Stomach (tissue), 9 donors: Measurements from ENCODE around the gene FLRT2. TPM values are rescaled to one million over a fixed set of nuclear protein-coding genes. Genes with fewer than 3 reads are reported as not detected.
A peak's percentile ranks its signal among the peaks of the same experiment; 100 is the strongest.

Experiments used
- DNase-seq, 2 donors: peaks; one replicate each; pipeline versions ENCODE4 v3.0.0 to v3.0.0-alpha.2; 2013 to 2019
- H3K27ac ChIP-seq, 5 donors: fragments of 200-600 bp in 4 of 5; sonication (generic) in 4 of 5; one replicate each; pipeline ENCODE4 v1.5.1; 2013 to 2019; ENCODE audit warnings: mild to moderate bottlenecking in 1 of 5, moderate library complexity in 1 of 5
- H3K27me3 ChIP-seq, 3 donors: fragments of 200-600 bp; sonication (generic); one replicate each; pipeline ENCODE4 v1.5.1; 2017 to 2019; ENCODE audit warnings: mixed run types in 1 of 3
- H3K36me3 ChIP-seq, 4 donors: fragments of 200-600 bp; sonication (generic); 1 replicate in 3 of 4; 2 replicates in 1 of 4; pipeline ENCODE4 v1.5.1; 2016 to 2019
- H3K4me1 ChIP-seq, 4 donors: fragments of 200-600 bp; sonication (generic); one replicate each; pipeline ENCODE4 v1.5.1; 2016 to 2019
- H3K4me3 ChIP-seq, 4 donors: fragments of 200-600 bp; sonication (generic) in 3 of 4; one replicate each; pipeline ENCODE4 v1.5.1; 2016 to 2019; ENCODE audit warnings: mild to moderate bottlenecking in 1 of 4
- H3K9me3 ChIP-seq, 4 donors: fragments of 200-600 bp; sonication (generic); one replicate each; pipeline ENCODE4 v1.5.1; 2016 to 2019
- CTCF ChIP-seq, 7 experiments: fragments of 450-650 bp in 4 of 7; fragments of 200-600 bp in 3 of 7; sonication (generic) in 3 of 7; IDR thresholded peaks; one replicate each; pipeline ENCODE4 v1.5.1; 2016 to 2019; ENCODE audit warnings: antibody characterized with exemption in 7 of 7, control low read depth in 2 of 7, mild to moderate bottlenecking in 1 of 7
- EP300 ChIP-seq: sonication (generic); formaldehyde crosslinking; IDR thresholded peaks from one replicate; pipeline ENCODE4 v1.6.1; 2017; ENCODE audit warnings: antibody characterized with exemption
- POLR2A ChIP-seq, 4 donors: fragments of 450-650 bp; IDR thresholded peaks; one replicate each; pipeline ENCODE4 v1.6.1; 2016; ENCODE audit warnings: antibody characterized with exemption in 4 of 4, control low read depth in 2 of 4, mild to moderate bottlenecking in 1 of 4, moderate library complexity in 1 of 4
- POLR2AphosphoS5 ChIP-seq, 3 donors: sonication (generic); formaldehyde crosslinking; IDR thresholded peaks; one replicate each; pipeline ENCODE4 v1.6.1; 2016; ENCODE audit warnings: antibody characterized with exemption in 3 of 3
- WGBS, 5 donors: extraction: QIAGEN DNeasy Blood & Tissue Kit in 3 of 5; methylation state at CpG; one replicate each; pipeline versions ENCODE4 v1.1.5 to v1.1.7; 2013 to 2018; 5-methylcytosine and 5-hydroxymethylcytosine counted together
- intact Hi-C: fragments of 100-400 bp; cut with DNase I; formaldehyde crosslinking; loops from one replicate; pipeline ENCODE4 v1.15.1; 2023; ENCODE audit warnings: low total_unique reads
- polyA plus RNA-seq, 3 donors: library from polyadenylated mRNA; stranded (reverse); fragments of 200-250 nt; gene quantifications; one replicate each; pipeline ENCODE4 v1.2.3, GENCODE V29; 2013
- total RNA-seq, 5 donors: library from RNA; depleted of rRNA; stranded (reverse); fragments of >200 nt; gene quantifications; one replicate each; pipeline versions ENCODE4 v1.1.0 to v1.2.3, GENCODE V29; 2014 to 2016
- donor health status: healthy with polysubstance abuse.
- donor health status: Bipolar disorder and iron deficiency.
- donor health status: healthy.

The FLRT2 gene
- total and polyA plus RNA-seq, 8 donors = 0.45 to 34.1 (median 1.2) TPM

- no peaks in the 10 kb centered on the region for H3K9me3 ChIP-seq
- H3K27me3 ChIP-seq = no peaks in the 10 kb centered on the region
- TF ChIP-seq POLR2A (IDR thresholded peaks at IDR 0.05) = no peak
- no peak for TF ChIP-seq EP300
- no peak for TF ChIP-seq CTCF (IDR thresholded peaks at IDR 0.05)
- no peak for TF ChIP-seq POLR2AphosphoS5 (IDR thresholded peaks at IDR 0.05)
- no peaks in the 10 kb centered on the region for H3K4me1 ChIP-seq
- H3K27ac ChIP-seq = no peak overlapping the region
- 27 to 58% (median 48%) methylated on average over 2 of the region's 2 CpGs for WGBS, 5 donors
- H3K4me3 ChIP-seq = no peak overlapping the region
- no peaks in the 10 kb centered on the region for H3K36me3 ChIP-seq
- intact Hi-C loops = no loop called here
- no peak for DNase-seq
Measured at GRCh38 chr14:85604714-85605113, 74.8 kb downstream of the FLRT2 start.

- H3K36me3 ChIP-seq = no peaks in the 10 kb centered on the region
- TF ChIP-seq EP300 (no peak), POLR2A (IDR thresholded peaks at IDR 0.05) (no peak), CTCF (IDR thresholded peaks at IDR 0.05) (no peak), POLR2AphosphoS5 (IDR thresholded peaks at IDR 0.05) (no peak)
- H3K9me3 ChIP-seq = no peaks in the 10 kb centered on the region
- WGBS, 5 donors = 66 to 79% (median 69%) methylated on average over 3 of the region's 3 CpGs
- peak overlapping the region in 1 of 5 donors; percentile 19 for H3K27ac ChIP-seq
- no peaks in the 10 kb centered on the region for H3K4me1 ChIP-seq
- no peaks in the 10 kb centered on the region for H3K27me3 ChIP-seq
- H3K4me3 ChIP-seq = no peak overlapping the region
- DNase-seq = no peak
- intact Hi-C loops = no loop called here
Measured at GRCh38 chr14:85607651-85608081, 77.7 kb downstream of the FLRT2 start.

- intact Hi-C loops = no loop called here
- WGBS, 5 donors = 62 to 83% (median 68%) methylated on average over 5 of the region's 5 CpGs
Measured at GRCh38 chr14:85613496-85613895, 83.6 kb downstream of the FLRT2 start.

GRCh38 chr14:85616386-85616885 is 86.5 kb downstream of the FLRT2 start:
- Histone ChIP-seq H3K4me3 (no peak overlapping the region), H3K36me3 (peaks cover 0 to 5% (median under 1%) of the 10 kb centered on the region in 4 donors), H3K4me1 (no peaks in the 10 kb centered on the region), H3K27me3 (no peaks in the 10 kb centered on the region), H3K9me3 (no peaks in the 10 kb centered on the region), H3K27ac (no peak overlapping the region)
- TF ChIP-seq POLR2A (IDR thresholded peaks at IDR 0.05) = no peak
- no peak for TF ChIP-seq EP300
- TF ChIP-seq POLR2AphosphoS5 (IDR thresholded peaks at IDR 0.05) = no peak
- no peak for TF ChIP-seq CTCF (IDR thresholded peaks at IDR 0.05)
- DNase-seq = no peak
- 81 to 89% (median 82%) methylated on average over 5 of the region's 5 CpGs for WGBS, 5 donors
- intact Hi-C loops = no loop called here

More at GRCh38 chr14:85613496-85613895, 83.6 kb downstream of the FLRT2 start:
- no peak overlapping the region for H3K27ac ChIP-seq
- no peak overlapping the region for H3K4me3 ChIP-seq
- no peaks in the 10 kb centered on the region for H3K27me3 ChIP-seq
- no peak for DNase-seq
- H3K9me3 ChIP-seq = no peaks in the 10 kb centered on the region
- H3K36me3 ChIP-seq = no peaks in the 10 kb centered on the region
- TF ChIP-seq CTCF (IDR thresholded peaks at IDR 0.05) (no peak), POLR2AphosphoS5 (IDR thresholded peaks at IDR 0.05) (no peak)
- no peaks in the 10 kb centered on the region for H3K4me1 ChIP-seq
